WI38 (cell line): ENCODE data around the gene NRCAM.
A peak's percentile ranks its signal among the peaks of the same experiment; 100 is the strongest.
"Not testable (repeated sequence)": the region's sequence is repeated elsewhere in the genome, so short reads cannot be mapped to it uniquely, and the experiment has no call there.

Experiments
- H3K4me3 ChIP-seq: 2 replicates; pipeline ENCODE4 v1.5.1; 2011; ENCODE audit warnings: low read depth, mild to moderate bottlenecking, control low read depth, low read length
- TF ChIP-seq, protein P1 (sequence below): IDR thresholded peaks from 2 replicates; pipeline ENCODE4 v1.5.1; 2012; ENCODE audit warnings: low read depth, mild to moderate bottlenecking, control low read depth, low read length

Gene NRCAM

GRCh38 chr7:108468246-108468645 is 12.0 kb upstream of the NRCAM start:
- no peak overlapping the region for H3K4me3 ChIP-seq
- TF ChIP-seq, protein P1, sequence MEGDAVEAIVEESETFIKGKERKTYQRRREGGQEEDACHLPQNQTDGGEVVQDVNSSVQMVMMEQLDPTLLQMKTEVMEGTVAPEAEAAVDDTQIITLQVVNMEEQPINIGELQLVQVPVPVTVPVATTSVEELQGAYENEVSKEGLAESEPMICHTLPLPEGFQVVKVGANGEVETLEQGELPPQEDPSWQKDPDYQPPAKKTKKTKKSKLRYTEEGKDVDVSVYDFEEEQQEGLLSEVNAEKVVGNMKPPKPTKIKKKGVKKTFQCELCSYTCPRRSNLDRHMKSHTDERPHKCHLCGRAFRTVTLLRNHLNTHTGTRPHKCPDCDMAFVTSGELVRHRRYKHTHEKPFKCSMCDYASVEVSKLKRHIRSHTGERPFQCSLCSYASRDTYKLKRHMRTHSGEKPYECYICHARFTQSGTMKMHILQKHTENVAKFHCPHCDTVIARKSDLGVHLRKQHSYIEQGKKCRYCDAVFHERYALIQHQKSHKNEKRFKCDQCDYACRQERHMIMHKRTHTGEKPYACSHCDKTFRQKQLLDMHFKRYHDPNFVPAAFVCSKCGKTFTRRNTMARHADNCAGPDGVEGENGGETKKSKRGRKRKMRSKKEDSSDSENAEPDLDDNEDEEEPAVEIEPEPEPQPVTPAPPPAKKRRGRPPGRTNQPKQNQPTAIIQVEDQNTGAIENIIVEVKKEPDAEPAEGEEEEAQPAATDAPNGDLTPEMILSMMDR: no peak

DNA sequence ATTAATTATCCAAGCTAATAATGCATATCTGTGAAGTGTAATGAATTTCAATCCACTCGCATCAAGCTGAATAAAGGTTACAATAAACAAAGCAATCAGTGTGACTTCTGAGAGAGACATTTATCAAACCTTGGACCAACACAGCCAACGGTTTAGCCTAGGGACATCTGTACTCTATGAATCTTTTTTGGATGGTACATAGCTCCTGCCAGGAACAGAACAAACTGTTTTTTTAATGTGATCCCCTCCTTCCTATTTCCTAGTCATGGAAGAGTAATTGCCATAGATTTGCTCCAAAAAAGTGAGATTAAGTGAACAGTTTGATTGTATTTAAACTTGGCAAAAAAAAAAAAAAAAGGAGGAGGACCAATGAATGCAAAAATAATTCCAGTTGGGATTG is 11.2 kb upstream of the NRCAM start:
- H3K4me3 ChIP-seq: no peak overlapping the region
- TF ChIP-seq, protein P1: no peak

GRCh38 chr7:108466322-108466721 is 10.1 kb upstream of the NRCAM start:
- not testable (repeated sequence) for H3K4me3 ChIP-seq

DNA sequence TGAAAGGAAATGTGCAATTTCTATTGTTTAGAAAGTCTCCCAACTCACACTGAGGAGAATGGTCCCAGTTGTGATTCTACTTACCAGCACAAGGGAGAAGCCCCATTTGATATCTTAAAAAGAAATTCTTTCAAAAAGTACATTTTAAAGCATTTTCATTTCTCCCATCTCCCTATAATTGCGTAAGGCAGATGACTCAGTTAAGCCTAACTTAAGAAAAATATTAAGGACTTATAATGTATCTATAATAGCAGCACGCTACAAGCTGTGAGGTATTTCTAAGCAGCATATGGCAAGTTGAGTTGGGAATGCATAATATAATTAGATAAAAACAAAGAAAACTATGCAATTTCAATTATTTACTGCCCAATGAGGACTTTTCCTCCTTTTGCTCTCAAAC is 8.5 kb upstream of the NRCAM start:
- TF ChIP-seq, protein P1: no peak
- H3K4me3 ChIP-seq: no peak overlapping the region

DNA sequence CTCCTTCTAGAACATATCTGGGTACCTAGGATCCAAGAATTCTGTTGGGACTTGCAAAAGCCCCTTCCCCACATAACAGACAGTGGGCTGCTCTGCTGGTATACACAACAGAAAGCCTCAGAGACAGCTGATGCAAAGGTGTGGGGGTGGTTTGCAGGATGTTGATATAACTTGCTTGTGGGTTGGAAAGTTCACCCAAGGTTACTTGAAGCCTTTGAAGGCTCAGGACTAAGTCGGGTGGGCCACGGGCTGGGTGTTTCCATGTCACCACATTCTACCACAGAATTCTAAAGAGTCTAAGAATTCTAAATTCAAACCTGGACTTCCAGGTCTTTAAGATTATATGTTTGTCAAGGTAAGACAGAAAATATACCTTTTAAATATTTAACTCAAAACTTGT is 7.4 kb upstream of the NRCAM start:
- TF ChIP-seq, protein P1: no peak
- H3K4me3 ChIP-seq: no peak overlapping the region

- TF ChIP-seq, protein P1: no peak
- no peak overlapping the region for H3K4me3 ChIP-seq
These were observed 5.6 kb upstream of the NRCAM start for GRCh38 chr7:108461840-108462239.

- TF ChIP-seq, protein P1: no peak
- no peak overlapping the region for H3K4me3 ChIP-seq
These were observed 4.7 kb upstream of the NRCAM start for GRCh38 chr7:108460964-108461363.

DNA sequence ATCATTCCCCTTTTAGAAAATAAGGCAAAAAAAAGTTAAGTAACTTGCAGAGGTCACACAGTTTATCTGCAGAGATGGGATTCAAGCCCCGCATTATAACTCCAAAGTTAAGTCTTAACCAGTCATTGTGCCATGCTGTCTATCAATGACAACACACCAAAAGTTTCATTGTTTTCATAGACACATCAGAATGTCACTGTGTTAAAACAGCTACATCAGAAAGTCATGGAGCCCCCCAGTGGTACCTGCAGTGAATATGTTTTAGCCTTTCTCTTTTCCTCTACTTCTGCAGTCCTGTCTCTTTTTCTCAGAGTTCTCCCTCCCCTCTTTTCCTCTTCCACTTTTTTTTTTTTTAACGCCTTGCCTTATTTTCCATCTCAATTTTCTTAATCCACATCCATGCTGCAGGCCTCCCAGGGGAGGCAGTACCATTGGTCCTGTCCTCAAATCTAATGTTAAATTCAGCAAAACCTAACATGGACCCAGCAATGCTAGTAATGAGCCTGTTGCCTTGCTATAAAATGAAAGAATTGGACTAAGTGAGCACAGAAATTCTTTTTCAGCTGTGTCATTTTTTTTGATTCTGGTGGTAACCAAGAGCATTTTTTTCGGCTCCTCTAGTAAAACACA is 3.8 kb upstream of the NRCAM start:
- TF ChIP-seq, protein P1: peak; percentile 15; the same call in 1 of the 2 replicates

More for the DNA sequence above, 3.8 kb upstream of the NRCAM start:
- no peak overlapping the region for H3K4me3 ChIP-seq
